ENCODE results near the gene MMP24OS. TPM values are rescaled to one million over a fixed set of nuclear protein-coding genes. Genes with fewer than 3 reads are reported as not detected.

The MMP24OS gene
- 10 to 100 TPM; 26.4 to 29.2 TPM for total RNA-seq

- CTCF ChIA-PET = interaction anchor here (0.6 to 0.7 kb wide), 2 partner anchors 31 to 162 kb away, joined by 3 to 5 read pairs; no protein-coding TSS in a partner anchor
- intact Hi-C loops (cut with micrococcal nuclease) = loop anchor here (1.0 to 10.0 kb wide), 4 partner anchors 185 to 403 kb away; partner anchors contain the start of genes ACSS2, GGT7, GSS and MYH7B
- Mint-ChIP-seq H3K27me3 (ENCODE audit: low read depth) (no peaks in the 10 kb centered on the region), H3K4me1 (ENCODE audit: low read depth) (peaks cover 16% of the 10 kb centered on the region), H3K27ac (peak within 1 kb of the TSS; percentile 96), H3K9me3 (no peaks in the 10 kb centered on the region), H3K36me3 (ENCODE audit: low read depth) (peaks cover 19% of the 10 kb centered on the region), H3K4me3 (peak within 1 kb of the TSS; percentile 97)
- peak; percentile 87 for DNase-seq
Observed at GRCh38 chr20:35277531-35278395, at the start of gene MMP24OS. Gene MMP24OS (minus strand): TSS chr20:35278122. CDS start chr20:35277929, 193 bp downstream.

GRCh38 chr20:35327074-35327976 lies 49.4 kb upstream of the MMP24OS start:
- Mint-ChIP-seq H3K27me3 (ENCODE audit: low read depth) (no peaks in the 10 kb centered on the region), H3K36me3 (ENCODE audit: low read depth) (peaks cover 1% of the 10 kb centered on the region), H3K4me1 (ENCODE audit: low read depth) (peaks cover 51% of the 10 kb centered on the region), H3K9me3 (no peaks in the 10 kb centered on the region), H3K27ac (peak overlapping the region; percentile 70), H3K4me3 (no peak overlapping the region)
- DNase-seq = no peak
- intact Hi-C loops (cut with micrococcal nuclease) = no loop called here
- CTCF ChIA-PET = interaction anchor here (0.8 to 1.2 kb wide), 3 partner anchors 10 to 23 kb away, joined by 3 to 5 read pairs (median 3); no protein-coding TSS in a partner anchor

- no peak for DNase-seq
- no peak overlapping the region for H3K27ac Mint-ChIP-seq
- CTCF ChIA-PET = interaction anchor here (0.8 to 1.2 kb wide), 3 partner anchors 10 to 23 kb away, joined by 3 to 5 read pairs (median 3); no protein-coding TSS in a partner anchor
- H3K4me3 Mint-ChIP-seq = no peak overlapping the region
- H3K9me3 Mint-ChIP-seq = no peaks in the 10 kb centered on the region
- no peaks in the 10 kb centered on the region for H3K27me3 Mint-ChIP-seq (ENCODE audit: low read depth)
- H3K4me1 Mint-ChIP-seq (ENCODE audit: low read depth) = peaks cover 51% of the 10 kb centered on the region
- peaks cover 1% of the 10 kb centered on the region for H3K36me3 Mint-ChIP-seq (ENCODE audit: low read depth)
- intact Hi-C loops (cut with micrococcal nuclease) = no loop called here
Observed at GRCh38 chr20:35326740-35327073, 48.8 kb upstream of the MMP24OS start.

GRCh38 chr20:35326021-35326739 lies 48.3 kb upstream of the MMP24OS start:
- CTCF ChIA-PET = interaction anchor here (1.2 kb wide), 2 partner anchors 9 to 22 kb away, joined by 3 to 5 read pairs; no protein-coding TSS in a partner anchor
- H3K36me3 Mint-ChIP-seq (ENCODE audit: low read depth) = peaks cover 1% of the 10 kb centered on the region
- intact Hi-C loops (cut with micrococcal nuclease) = no loop called here

GRCh38 chr20:35325401-35325800 lies 47.5 kb upstream of the MMP24OS start:
- CTCF ChIA-PET = no interaction called here
- DNase-seq = no peak

More at GRCh38 chr20:35326021-35326739, 48.3 kb upstream of the MMP24OS start:
- Mint-ChIP-seq H3K9me3 (no peaks in the 10 kb centered on the region), H3K27me3 (ENCODE audit: low read depth) (no peaks in the 10 kb centered on the region), H3K4me3 (no peak overlapping the region), H3K4me1 (ENCODE audit: low read depth) (peaks cover 47% of the 10 kb centered on the region), H3K27ac (peak overlapping the region; percentile 22)
- no peak for DNase-seq

GRCh38 chr20:35320396-35321126 lies 42.6 kb upstream of the MMP24OS start:
- H3K27ac Mint-ChIP-seq = no peak overlapping the region
- CTCF ChIA-PET = interaction anchor here (0.6 kb wide), 1 partner anchor 17 kb away, joined by 3 read pairs; no protein-coding TSS in a partner anchor
- no peak overlapping the region for H3K4me3 Mint-ChIP-seq
- H3K4me1 Mint-ChIP-seq (ENCODE audit: low read depth) = peaks cover 32% of the 10 kb centered on the region
- no peaks in the 10 kb centered on the region for H3K27me3 Mint-ChIP-seq (ENCODE audit: low read depth)
- H3K9me3 Mint-ChIP-seq = no peaks in the 10 kb centered on the region
- intact Hi-C loops (cut with micrococcal nuclease) = no loop called here
- DNase-seq = no peak
- H3K36me3 Mint-ChIP-seq (ENCODE audit: low read depth) = peaks cover 3% of the 10 kb centered on the region

More at GRCh38 chr20:35325401-35325800, 47.5 kb upstream of the MMP24OS start:
- Mint-ChIP-seq H3K36me3 (ENCODE audit: low read depth) (peaks cover 3% of the 10 kb centered on the region), H3K4me1 (ENCODE audit: low read depth) (peaks cover 47% of the 10 kb centered on the region), H3K9me3 (no peaks in the 10 kb centered on the region), H3K27ac (no peak overlapping the region), H3K4me3 (no peak overlapping the region), H3K27me3 (ENCODE audit: low read depth) (no peaks in the 10 kb centered on the region)
- intact Hi-C loops (cut with micrococcal nuclease) = no loop called here

DNA sequence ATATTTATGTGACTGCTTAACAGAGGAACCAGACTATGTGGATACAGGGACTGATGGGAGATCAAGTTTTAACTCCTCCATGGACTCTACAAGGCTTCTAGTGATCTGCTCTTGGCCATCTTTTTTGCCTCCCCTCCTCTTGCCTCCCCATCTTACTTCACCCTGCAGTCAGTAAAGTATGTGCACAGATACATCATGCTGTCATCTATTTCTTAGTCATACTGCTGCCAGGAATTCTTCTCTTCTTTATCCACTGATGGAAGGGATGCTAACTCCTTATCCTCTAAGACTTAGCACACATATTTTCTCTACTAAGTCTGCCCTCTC lies 41.9 kb upstream of the MMP24OS start:
- intact Hi-C loops (cut with micrococcal nuclease) = no loop called here
- no peak overlapping the region for H3K27ac Mint-ChIP-seq
- CTCF ChIA-PET = no interaction called here
- H3K36me3 Mint-ChIP-seq (ENCODE audit: low read depth) = peaks cover 3% of the 10 kb centered on the region
- no peaks in the 10 kb centered on the region for H3K27me3 Mint-ChIP-seq (ENCODE audit: low read depth)
- H3K4me3 Mint-ChIP-seq = no peak overlapping the region
- H3K9me3 Mint-ChIP-seq = no peaks in the 10 kb centered on the region
- peaks cover 38% of the 10 kb centered on the region for H3K4me1 Mint-ChIP-seq (ENCODE audit: low read depth)
- DNase-seq = no peak

DNA sequence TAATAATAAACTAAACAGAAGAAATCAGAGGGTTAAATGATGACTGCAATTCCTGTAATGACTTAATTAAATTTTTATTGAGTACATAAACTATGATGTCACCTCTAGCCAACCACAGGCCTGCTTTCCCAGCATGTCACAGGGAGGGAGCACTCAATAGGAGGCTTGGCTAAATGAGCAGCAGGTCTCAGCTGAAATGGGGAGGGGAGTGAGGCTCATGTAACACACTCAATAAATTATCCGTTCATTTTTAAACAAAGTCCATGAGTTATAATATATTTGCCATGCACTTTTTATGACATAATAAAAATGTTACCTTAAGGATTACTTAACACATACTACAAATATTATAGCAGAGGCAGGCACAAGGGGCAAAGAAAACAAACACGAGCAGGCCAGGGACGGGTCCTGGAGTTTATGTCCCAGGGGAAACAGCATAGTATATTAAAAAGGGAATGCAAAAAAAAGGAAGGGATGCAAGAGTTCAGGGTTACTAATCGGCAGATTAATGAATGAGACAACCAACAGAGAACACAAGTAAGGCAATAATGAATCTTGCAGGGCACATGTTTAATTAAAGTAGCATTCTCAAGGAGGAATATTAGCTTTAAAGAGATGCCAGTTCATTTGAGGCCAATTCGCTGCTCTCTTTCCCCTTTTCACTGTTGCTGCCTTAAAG lies 41.4 kb upstream of the MMP24OS start:
- no peak overlapping the region for H3K4me3 Mint-ChIP-seq
- DNase-seq = no peak
- peaks cover 43% of the 10 kb centered on the region for H3K4me1 Mint-ChIP-seq (ENCODE audit: low read depth)
- H3K9me3 Mint-ChIP-seq = no peaks in the 10 kb centered on the region
- H3K27ac Mint-ChIP-seq = no peak overlapping the region
- H3K27me3 Mint-ChIP-seq (ENCODE audit: low read depth) = no peaks in the 10 kb centered on the region
- CTCF ChIA-PET = no interaction called here
- intact Hi-C loops (cut with micrococcal nuclease) = no loop called here
- peaks cover 3% of the 10 kb centered on the region for H3K36me3 Mint-ChIP-seq (ENCODE audit: low read depth)

DNA sequence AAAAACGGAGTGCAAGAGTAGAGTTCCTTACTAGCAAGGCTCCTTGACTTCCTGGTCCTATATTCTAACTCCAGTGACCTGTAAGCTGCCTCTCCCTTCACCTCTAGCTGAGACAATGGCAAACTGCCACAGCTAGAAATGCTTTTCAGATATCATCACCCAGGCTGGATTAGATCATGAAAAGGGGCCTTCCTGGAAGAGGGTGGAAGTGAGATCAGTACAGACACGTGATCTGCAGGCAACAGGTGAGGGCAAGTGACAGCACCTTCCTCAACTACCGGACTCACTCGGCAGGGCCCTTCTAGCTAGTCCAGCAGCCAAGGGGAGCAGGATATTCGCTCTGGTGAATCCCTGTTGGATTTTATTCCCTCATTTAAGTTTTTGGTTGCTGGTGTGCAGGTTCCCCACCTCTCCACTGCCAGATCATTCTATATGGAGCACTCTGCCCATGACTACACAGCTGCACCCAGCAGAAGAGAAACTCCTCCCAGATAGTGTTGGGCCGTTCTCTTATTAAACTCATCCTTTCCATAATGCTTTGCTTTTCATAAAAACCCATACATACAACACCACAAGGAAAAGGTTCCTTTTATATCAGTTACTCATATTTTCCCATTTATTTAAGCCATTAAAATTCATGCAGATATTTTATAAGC lies 40.7 kb upstream of the MMP24OS start:
- Mint-ChIP-seq H3K9me3 (no peaks in the 10 kb centered on the region), H3K4me3 (no peak overlapping the region), H3K27ac (peak overlapping the region; percentile 33), H3K36me3 (ENCODE audit: low read depth) (peaks cover 3% of the 10 kb centered on the region), H3K4me1 (ENCODE audit: low read depth) (peaks cover 46% of the 10 kb centered on the region), H3K27me3 (ENCODE audit: low read depth) (no peaks in the 10 kb centered on the region)
- intact Hi-C loops (cut with micrococcal nuclease) = no loop called here
- CTCF ChIA-PET = interaction anchor here (0.6 to 1.3 kb wide), 3 partner anchors 11 to 20 kb away, joined by 3 to 4 read pairs (median 4); no protein-coding TSS in a partner anchor
- DNase-seq = peak; percentile 43

GRCh38 chr20:35317416-35318210 lies 39.7 kb upstream of the MMP24OS start:
- intact Hi-C loops (cut with micrococcal nuclease) = no loop called here
- Mint-ChIP-seq H3K27ac (peak overlapping the region; percentile 5), H3K36me3 (ENCODE audit: low read depth) (peaks cover 4% of the 10 kb centered on the region), H3K4me1 (ENCODE audit: low read depth) (peaks cover 42% of the 10 kb centered on the region), H3K4me3 (no peak overlapping the region), H3K9me3 (no peaks in the 10 kb centered on the region), H3K27me3 (ENCODE audit: low read depth) (no peaks in the 10 kb centered on the region)
- CTCF ChIA-PET = interaction anchor here (0.6 to 1.5 kb wide), 6 partner anchors 9 to 19 kb away, joined by 3 to 4 read pairs (median 4); no protein-coding TSS in a partner anchor
- DNase-seq = no peak

All from activated naive CD4-positive, alpha-beta T cell treated with anti-CD3 and anti-CD28 coated beads for 36 hours (primary cell).